Liver (tissue), 3 donors: Measurements from ENCODE around the gene FTO.
"Not testable (repeated sequence)": the region's sequence is repeated elsewhere in the genome, so short reads cannot be mapped to it uniquely, and the experiment has no call there.

Experiments
- CTCF ChIP-seq: fragments of 150-350 bp; IDR thresholded peaks from 2 replicates; pipeline ENCODE4 v1.5.1; 2017; ENCODE audit warnings: improper control_type of control experiment, low read depth, low read length; ENCODE audit not compliant: missing input control
- GABPA ChIP-seq, 2 donors: IDR thresholded peaks in 1 of 2; conservative IDR thresholded peaks in 1 of 2; 2 replicates each; pipeline ENCODE4 v1.6.1; 2016; ENCODE audit warnings: antibody characterized with exemption in 2 of 2, mild to moderate bottlenecking in 1 of 2, moderate library complexity in 1 of 2
- JUND ChIP-seq, 2 donors: IDR thresholded peaks; 2 replicates each; pipeline ENCODE4 v1.6.1; 2016; ENCODE audit warnings: antibody characterized with exemption in 2 of 2
- REST ChIP-seq: IDR thresholded peaks from 2 replicates; pipeline ENCODE4 v1.6.1; 2016; ENCODE audit warnings: antibody characterized with exemption, mild to moderate bottlenecking
- TAF1 ChIP-seq: conservative IDR thresholded peaks from 2 replicates; pipeline ENCODE4 v1.6.1; 2016; ENCODE audit warnings: antibody characterized with exemption, mild to moderate bottlenecking
- donor health status: healthy.
- donor health status: healthy.

- not testable (repeated sequence) for TF ChIP-seq CTCF; REST; TAF1; GABPA (IDR thresholded peaks at IDR 0.05 in 1 of 2, conservative IDR thresholded peaks at IDR 0.05 in 1 of 2); JUND (IDR thresholded peaks at IDR 0.05)
Measured at GRCh38 chr16:53698271-53698670, 5.7 kb upstream of the FTO start.
